Adipose tissue (tissue), 3 donors: ENCODE measurements around the gene LPAR6. TPM values are rescaled to one million over a fixed set of nuclear protein-coding genes. Genes with fewer than 3 reads are reported as not detected.
"Not testable (repeated sequence)": the region's sequence is repeated elsewhere in the genome, so short reads cannot be mapped to it uniquely, and the experiment has no call there.

ENCODE experiments used
- H3K27ac ChIP-seq: one replicate; pipeline ENCODE4 v1.5.1; 2013; ENCODE audit warnings: low read depth, low read length
- WGBS, 3 donors: extraction: QIAGEN DNeasy Blood & Tissue Kit; methylation state at CpG; one replicate each; pipeline ENCODE4 v1.1.7; 2013; 5-methylcytosine and 5-hydroxymethylcytosine counted together
- polyA plus RNA-seq, 3 donors: library from polyadenylated mRNA; stranded (reverse); fragments of 200-250 nt; gene quantifications; one replicate each; pipeline ENCODE4 v1.2.3, GENCODE V29; 2013
- donor health status: healthy with polysubstance abuse.
- donor health status: Bipolar disorder and iron deficiency.
- donor health status: healthy.

Gene LPAR6
- polyA plus RNA-seq, 3 donors: 5.2 to 26.3 (median 24.0) TPM

DNA sequence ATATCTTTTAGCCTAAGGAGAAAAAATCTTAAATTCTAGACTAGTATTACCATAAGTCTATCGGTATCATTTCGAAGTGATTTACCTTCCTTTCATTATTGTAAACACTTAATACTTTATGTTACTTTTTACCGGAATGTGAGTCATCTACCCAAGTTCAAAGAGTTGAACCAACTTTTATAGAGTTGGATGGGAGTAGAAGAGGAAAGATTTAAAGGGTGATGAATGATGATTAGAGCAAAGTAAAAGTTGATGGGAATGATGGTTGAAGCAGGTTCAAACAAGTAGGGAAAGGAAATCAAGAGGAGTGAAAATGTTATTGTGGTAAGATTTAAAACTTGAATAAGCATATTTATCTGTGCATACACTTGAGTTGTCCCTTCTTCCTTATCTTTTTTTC, 11.3 kb upstream of the LPAR6 start:
- no peak overlapping the region for H3K27ac ChIP-seq
- WGBS, 3 donors: 90 to 96% (median 94%) methylated on average over 3 of the region's 3 CpGs

DNA sequence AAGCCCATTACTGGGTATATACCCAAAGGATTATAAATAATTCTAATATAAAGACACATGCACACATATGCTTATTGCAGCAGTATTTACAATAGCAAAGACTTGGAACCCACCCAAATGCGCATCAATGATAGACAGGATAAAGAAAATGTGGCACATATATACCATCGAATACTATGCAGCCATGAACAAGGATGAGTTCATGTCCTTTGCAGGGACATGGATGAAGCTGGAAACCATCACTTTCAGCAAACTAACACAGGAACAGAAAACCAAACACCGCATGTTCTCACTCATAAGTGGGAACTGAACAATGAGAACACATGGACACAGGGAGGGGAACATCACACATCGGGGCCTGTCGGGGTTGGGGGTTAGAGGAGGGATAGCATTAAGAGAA, 9.1 kb upstream of the LPAR6 start:
- H3K27ac ChIP-seq: not testable (repeated sequence)
- 99 to 100% (median 99%) methylated on average over 5 of the region's 5 CpGs for WGBS, 3 donors

DNA sequence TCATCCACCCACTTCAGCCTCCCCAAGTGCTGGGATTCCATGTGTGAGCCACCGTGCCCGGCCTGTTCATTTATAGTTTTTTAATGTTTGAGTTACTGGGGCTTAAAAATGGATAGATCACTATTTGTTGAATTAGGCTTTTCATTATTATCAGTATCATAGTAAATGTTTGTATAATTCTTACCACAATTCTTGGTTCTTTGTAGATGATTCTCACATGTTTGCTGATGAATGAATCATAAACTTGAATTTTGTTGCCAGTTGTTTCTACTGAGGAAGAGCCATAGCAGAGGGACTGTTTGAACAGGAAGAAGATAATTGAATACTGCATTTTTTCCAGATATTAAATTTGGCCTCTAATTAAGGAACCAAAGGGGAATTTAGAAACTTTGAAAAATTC, 2.6 kb upstream of the LPAR6 start:
- no peak overlapping the region for H3K27ac ChIP-seq
- 91 to 95% (median 92%) methylated on average over 2 of the region's 2 CpGs for WGBS, 3 donors

DNA sequence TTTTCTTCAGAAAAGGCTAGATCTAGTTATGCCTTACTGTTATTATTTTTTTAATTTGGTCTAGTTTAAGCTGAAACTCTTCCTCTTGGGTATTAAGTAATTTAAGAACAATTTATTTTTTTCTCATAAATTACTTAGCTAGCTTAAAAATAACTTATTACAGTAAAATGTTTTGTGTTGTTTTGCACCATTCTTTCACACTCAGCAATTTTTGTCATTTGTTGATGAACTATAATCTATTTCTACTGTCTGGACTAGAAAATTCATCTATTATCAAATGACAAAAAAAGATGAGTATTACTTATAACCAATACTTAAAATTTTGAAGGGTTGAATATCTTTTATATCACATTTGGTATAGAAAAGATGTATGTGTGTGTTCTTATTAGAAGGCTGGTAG, 1.6 kb upstream of the LPAR6 start:
- H3K27ac ChIP-seq: no peak overlapping the region

DNA sequence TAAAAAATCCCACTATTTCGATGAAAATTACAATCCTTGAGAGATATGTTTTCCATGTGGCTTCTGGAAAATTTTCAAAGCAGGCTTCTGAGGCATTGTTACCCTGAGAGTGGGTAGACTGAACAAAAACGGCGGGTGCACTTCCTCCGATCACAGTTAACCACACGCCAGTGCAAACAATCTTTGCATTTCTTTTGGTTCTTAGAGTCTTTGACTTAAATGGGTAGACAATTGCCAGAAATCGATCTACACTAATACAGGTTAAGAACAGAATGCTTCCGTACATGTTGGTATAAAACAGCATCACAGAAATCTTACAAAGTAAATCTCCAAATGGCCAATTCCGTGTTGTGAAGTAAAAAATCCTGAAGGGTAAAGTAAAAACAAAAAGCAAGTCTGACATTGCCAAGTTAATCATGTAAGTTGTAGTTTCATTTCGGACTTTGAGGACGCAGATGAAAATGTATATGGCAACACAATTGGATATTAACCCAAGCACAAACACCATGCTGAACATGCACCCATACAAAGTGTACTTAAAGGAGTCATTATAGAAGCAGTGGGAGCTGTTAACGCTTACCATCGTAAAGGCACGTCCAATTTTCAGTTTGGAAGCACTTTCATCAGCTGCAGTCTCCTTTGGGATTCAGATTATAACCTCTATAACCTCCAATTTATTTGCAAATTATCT, 927 bp downstream of the LPAR6 start:
- 9 to 25% (median 17%) methylated on average over 13 of the region's 13 CpGs for WGBS, 3 donors
- no peak overlapping the region for H3K27ac ChIP-seq

DNA sequence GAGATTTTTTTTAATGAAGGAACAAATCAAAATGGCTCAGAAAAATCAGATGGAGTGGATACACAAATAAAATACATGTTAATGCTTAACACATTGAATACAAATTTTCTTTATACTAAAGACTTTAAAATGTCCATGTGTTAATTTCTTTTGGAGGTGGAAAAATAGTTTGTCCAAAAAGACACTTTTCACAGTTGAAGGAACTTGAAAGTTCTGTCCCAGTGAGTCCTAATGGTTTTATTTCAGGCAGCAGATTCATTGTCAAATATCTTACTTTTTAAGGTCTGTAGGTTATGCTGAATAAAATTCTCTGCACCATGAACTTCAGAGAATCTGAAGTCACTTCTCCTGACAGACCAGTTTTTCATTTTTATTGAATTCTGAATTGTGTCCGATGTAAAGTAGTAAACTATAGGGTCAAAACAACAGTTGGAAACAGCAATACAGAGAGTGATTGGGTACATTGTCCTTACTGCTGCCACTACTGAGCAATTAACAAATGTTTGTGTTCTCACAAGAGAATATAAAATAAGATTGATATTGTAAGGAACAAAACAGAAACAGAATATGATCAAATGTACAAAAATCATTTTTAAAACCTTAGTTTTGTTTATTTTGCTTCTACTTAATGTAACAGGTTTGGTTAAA, 1.6 kb downstream of the LPAR6 start:
- WGBS, 3 donors: 12 to 29% (median 20%) methylated on average over 1 of the region's 1 CpG
- no peak overlapping the region for H3K27ac ChIP-seq

DNA sequence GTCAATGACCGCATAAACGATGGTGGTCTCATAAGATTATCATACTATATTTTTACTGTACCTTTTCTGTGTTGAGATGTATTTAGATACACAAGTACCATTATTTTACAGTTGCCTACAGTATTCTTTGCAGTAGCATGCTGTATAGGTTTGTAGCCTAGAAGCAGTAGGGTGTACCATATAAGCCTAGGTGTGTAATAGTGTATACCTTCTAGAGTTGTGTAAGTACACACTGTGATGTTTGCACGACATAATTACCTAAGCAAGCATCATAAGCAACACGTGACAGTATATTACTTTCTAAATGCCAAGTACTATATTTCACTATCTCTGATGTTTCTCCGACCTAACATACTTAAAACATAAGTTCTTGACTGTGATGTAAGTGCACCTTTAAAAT, 2.7 kb downstream of the LPAR6 start:
- no peak overlapping the region for H3K27ac ChIP-seq
- WGBS, 3 donors: 55 to 70% (median 65%) methylated on average over 5 of the region's 5 CpGs

DNA sequence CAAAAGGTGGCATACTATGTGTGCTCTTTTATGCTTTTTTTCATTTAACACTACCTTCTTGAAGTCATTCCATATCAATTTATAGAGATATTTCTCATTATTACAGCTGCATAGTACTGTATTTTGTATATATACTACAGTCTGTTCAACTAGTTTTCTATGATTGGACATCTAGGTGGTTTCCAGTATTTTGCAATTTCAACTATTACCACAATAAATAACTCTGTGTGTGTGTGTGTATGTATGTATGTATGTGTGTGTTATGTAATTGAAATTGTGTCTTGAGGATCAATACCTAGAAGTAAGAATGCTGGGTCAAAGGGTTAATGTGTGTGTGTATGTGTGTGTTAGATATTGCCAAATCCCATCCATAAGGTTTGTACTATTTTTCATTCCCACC, 7.0 kb downstream of the LPAR6 start:
- no peak overlapping the region for H3K27ac ChIP-seq

DNA sequence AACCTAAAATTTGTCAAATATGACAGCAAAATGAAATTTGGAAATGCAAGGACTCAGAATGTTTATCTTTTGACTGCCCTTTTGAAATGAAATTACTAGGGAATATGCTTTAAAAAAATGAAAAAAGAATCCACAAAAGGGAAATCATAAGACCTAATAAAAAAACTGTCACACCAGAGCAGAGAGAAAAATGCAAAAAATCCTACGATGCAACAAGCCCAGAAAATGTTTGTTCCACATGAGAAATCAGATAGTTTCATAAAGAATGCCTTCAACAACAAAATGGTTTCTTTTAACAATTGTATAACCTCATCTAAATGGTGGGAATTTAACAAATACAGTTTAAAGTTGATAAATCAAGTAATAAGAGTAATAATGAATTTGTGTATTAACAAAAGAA, 8.0 kb downstream of the LPAR6 start:
- no peak overlapping the region for H3K27ac ChIP-seq
- 29 to 89% (median 44%) methylated on average over 1 of the region's 1 CpG for WGBS, 3 donors

DNA sequence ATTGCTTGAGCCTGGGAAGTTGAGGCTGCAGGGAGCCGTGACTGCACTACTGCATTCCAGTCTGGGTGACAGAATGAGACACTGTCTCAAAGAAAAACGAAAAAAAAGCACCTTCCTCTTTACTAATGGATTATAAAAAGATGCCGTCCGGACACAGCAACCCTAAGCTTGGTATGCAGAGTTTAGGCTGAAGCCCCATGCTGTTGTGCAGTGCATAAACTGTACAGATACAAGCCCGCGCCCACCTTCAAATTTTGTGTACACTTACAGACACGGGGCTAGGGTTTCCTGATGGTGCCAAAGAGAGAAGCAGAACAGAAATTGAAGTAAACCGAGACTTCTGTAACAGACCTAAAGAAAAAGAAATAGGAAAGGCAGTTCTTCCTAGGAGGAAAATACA, 9.0 kb downstream of the LPAR6 start:
- no peak overlapping the region for H3K27ac ChIP-seq
- WGBS, 3 donors: 58 to 86% (median 62%) methylated on average over 8 of the region's 8 CpGs

DNA sequence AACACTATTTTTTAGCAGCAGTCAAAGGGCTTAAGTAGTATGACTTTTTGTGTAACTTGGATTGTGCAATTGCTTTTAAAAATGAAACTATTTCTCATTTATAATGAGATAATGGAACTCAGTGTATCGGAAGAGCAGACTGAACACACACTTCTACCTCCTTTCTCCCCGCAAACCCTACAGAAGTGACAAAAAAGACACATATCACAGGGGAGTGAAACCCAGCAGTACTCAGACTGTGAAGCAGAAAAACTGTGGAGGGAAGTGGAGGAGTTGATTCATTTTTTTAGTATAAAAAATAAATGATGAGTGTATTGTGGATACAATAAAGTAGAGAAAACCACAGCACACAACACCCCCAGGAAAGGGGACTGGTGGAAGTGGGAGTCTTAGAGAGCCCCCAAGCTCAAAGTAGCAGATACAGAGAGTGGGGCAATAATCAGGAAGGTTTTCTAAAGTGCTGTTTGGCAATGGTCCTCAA, 9.7 kb downstream of the LPAR6 start:
- WGBS, 3 donors: 9 to 62% (median 12%) methylated on average over 2 of the region's 2 CpGs
- H3K27ac ChIP-seq: peak overlapping the region; percentile 42

DNA sequence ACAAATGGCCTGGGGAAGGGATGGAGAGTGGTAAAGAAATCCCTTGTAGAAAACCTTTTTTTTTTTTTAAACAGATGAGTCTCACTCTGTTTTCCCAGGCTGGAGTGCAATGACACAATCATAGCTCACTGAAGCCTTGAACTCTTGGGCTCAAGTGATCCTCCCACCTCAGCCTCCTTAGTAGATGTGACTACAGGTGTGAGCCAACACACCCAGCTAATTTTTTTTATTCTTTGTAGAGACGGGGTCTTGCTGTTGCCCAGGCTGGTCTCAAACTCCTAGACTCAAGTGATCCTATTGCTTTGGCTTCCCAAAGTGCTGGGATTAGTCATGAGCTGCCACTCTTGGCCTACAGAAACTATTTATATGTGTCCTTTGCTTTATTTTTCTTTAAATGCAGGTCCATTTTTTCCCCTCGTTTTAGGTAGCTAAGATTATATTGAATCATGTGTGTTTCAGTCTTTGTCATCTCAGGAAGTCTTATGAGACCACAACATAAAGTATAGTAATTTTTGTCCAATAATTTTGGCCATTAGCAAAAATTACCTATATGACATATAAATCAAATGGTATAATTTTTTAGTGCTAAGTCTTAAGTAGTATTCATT, 10.5 kb downstream of the LPAR6 start:
- H3K27ac ChIP-seq: no peak overlapping the region
- WGBS, 3 donors: 48 to 78% (median 49%) methylated on average over 2 of the region's 2 CpGs

DNA sequence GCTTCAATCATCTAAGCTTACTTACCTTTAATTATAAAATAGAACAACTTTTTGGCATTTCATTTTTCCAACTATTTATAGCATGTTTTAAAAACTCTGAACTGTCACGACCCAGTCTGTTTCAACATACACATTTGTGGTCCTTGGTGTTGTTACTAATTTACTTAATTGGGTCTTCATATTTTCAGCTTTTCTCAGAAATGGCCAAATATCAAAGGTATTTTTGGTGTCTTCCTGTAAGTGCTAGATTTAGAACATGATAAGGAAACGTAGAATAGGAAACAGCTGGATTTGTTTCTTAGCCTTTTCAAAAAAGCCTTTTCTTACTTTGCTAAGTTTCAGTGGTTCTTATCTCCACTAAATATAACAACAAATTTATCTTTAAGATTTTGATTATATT, 11.4 kb downstream of the LPAR6 start:
- H3K27ac ChIP-seq: no peak overlapping the region
- WGBS, 3 donors: 13 to 43% (median 20%) methylated on average over 2 of the region's 2 CpGs

DNA sequence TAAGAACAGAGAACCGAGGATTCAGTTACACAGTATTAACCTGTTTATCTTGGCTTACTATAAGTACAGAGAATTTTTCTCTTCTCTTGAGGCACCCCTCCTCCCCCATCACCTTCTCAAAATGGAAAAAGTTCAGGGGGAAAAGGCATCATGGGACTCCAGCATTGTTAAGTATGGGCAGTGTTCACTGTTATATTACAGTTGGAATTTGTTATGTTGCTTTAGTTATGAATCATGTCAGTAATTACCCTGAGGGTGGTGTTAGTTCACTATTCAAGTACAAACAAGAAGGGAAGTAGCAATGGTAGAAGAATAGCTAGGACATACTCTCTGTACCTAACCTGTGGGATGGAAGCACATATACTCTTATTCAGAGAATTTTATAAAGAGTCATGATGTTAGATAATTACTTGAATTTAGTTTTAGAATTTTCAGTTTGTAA, 12.0 kb downstream of the LPAR6 start:
- no peak overlapping the region for H3K27ac ChIP-seq
- WGBS, 3 donors: 25 to 35% (median 33%) methylated on average over 1 of the region's 1 CpG

DNA sequence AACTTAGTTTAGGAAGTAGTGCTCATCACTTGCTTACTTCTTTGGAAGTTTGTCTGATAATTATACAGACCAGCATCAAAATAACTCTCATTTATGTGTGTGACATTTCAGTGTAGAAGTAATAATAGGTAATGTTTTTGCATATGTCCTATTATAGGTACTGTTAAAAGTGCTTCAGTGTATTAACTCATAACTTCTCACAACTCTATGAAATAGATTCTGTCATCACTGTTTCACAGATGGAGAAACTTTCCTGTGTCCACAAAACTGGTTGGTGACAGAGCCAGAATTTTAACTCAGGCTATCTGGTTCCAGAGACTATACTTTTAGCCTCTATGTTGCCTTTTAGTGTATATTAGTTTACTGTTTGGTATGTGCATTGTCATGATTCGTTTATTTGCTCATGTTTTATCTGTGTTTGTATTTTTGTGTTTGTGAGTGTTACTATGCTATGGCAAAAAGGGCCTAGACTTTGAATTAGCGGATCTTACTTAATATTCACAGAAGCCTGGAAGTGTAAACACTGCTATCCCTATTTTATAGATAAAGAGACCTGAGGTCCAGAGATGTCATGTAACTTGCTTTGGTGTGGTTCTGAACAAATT, 12.7 kb downstream of the LPAR6 start:
- H3K27ac ChIP-seq: no peak overlapping the region
- WGBS, 3 donors: 73 to 82% (median 78%) methylated on average over 2 of the region's 2 CpGs

DNA sequence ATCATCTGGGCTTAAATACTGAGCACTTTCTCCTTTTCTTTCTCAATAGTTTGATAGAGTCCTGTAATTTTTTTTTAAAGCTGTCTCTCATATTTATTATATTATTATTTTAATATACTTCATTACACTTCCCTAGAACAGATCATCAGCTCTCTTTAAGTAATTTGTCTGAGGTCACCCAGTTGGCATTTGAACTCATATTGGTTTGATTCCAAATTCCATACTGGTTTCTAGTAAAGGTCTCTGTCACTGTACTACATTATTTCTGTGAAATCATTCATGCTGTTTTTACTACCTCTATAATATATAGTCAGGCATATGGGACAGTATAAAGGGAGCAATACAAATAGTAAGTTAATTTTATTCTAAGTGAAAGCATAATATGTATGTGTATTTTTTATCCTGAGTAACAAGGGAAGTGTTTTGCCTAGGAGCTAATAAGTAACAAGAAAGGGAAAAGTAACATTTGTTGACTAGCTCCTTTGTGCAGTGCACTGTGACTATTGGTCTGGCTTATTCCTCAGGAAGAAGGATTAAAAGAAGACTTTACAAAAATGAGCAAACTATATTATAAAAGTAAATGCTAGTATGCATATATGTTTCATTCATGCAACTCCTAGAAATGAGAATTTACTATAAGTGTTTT, 14.3 kb downstream of the LPAR6 start:
- H3K27ac ChIP-seq: no peak overlapping the region

DNA sequence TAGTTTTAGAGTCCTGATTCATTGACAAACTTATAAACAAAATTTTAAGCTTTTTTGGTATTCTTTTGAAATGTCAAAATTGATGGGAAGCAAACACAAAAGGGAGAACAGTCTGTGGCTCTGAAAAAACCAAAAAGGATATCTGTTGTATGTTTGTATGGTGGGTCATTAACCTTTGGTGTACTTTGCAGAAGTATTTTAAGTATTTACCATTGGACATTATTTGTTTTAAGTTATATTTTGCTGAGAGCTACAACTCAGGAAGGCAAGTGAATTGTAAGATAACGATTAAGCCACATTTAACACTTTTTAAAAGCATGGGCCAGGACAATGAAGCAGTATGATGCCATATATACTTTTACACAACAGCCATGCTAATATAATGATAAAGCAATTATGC, 15.2 kb downstream of the LPAR6 start:
- no peak overlapping the region for H3K27ac ChIP-seq
- 11 to 49% (median 26%) methylated on average over 1 of the region's 1 CpG for WGBS, 3 donors

DNA sequence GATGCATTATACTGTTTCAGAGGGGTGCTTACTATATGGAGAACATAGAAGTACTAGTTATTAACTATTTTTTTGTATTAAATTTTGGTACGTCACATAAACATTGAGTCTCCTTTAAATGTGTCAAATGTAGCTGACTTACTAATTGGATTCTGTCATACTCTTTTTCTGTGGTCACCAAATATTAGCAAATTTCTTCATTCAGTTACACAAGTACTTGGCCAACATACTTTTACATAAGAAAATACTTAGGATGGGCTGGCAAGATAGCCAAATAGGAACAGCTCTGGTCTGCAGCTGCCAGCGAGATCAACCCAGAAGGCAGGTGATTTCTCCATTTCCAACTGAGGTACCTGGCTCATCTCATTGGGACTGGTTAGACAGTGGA, 19.2 kb downstream of the LPAR6 start:
- no peak overlapping the region for H3K27ac ChIP-seq
- 67 to 93% (median 69%) methylated on average over 2 of the region's 2 CpGs for WGBS, 3 donors

DNA sequence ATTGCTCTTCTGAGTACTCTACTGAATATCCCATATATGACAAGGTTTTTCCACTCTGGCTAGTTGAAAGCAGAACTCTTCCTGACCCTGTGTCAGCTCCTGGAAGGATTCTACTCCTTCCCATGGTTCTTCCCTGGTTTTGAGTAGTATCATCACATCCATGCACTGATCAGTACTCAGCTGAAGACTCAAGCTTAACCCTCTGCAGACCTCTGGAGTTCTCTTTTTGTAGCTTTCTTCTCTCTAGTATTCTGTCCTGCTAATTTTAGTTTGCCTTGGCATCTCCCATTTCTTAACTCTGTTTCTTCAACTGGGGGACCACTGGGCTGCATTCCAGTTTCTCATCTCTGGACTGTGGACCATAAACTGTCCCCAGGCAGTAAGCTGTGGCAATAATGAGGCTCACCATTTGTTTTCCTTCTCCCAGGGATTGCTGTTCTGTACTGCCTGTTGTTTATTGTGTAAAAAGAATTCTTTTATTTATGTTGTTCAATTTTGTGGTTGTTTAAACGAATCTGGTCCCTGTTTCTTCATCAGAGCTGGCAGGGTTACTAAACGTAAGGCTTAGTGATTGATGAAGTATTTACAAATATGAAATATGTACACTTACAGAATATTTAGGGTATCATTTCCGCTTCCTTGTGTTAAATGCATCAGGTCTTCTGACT, 19.7 kb downstream of the LPAR6 start:
- 77 to 89% (median 79%) methylated on average over 3 of the region's 3 CpGs for WGBS, 3 donors
- H3K27ac ChIP-seq: no peak overlapping the region
